ENCODE measurements around the gene GNRH2.
A peak's percentile ranks its signal among the peaks of the same experiment; 100 is the strongest.
"Not testable (repeated sequence)": the region's sequence is repeated elsewhere in the genome, so short reads cannot be mapped to it uniquely, and the experiment has no call there.

GNRH2 gene

GRCh38 chr20:3068075-3068474 is 24.7 kb downstream of the GNRH2 start:
- in situ Hi-C loops (cut with MboI; ENCODE audit: low pct_unique_long_range_greater_than_20kb, low sequenced_read_pairs, unreplicated experiment): no loop called here
- no peak for TF ChIP-seq CTCF (IDR thresholded peaks at IDR 0.05; ENCODE audit: extremely low read depth, insufficient read depth, missing control alignments)
- peak; percentile 14 for DNase-seq (ENCODE audit: low spot score)

GRCh38 chr20:3068986-3069900 is 25.8 kb downstream of the GNRH2 start:
- in situ Hi-C loops (cut with MboI; ENCODE audit: low pct_unique_long_range_greater_than_20kb, low sequenced_read_pairs, unreplicated experiment): no loop called here
- DNase-seq (ENCODE audit: low spot score): peak; percentile 6
- TF ChIP-seq CTCF (IDR thresholded peaks at IDR 0.05; ENCODE audit: extremely low read depth, insufficient read depth, missing control alignments): peak; percentile 40

GRCh38 chr20:3070725-3071124 is 27.3 kb downstream of the GNRH2 start:
- TF ChIP-seq CTCF (IDR thresholded peaks at IDR 0.05; ENCODE audit: extremely low read depth, insufficient read depth, missing control alignments): no peak
- in situ Hi-C loops (cut with MboI; ENCODE audit: low pct_unique_long_range_greater_than_20kb, low sequenced_read_pairs, unreplicated experiment): no loop called here
- DNase-seq (ENCODE audit: low spot score): no peak

GRCh38 chr20:3071266-3071609 is 27.8 kb downstream of the GNRH2 start:
- in situ Hi-C loops (cut with MboI; ENCODE audit: low pct_unique_long_range_greater_than_20kb, low sequenced_read_pairs, unreplicated experiment): no loop called here
- TF ChIP-seq CTCF (IDR thresholded peaks at IDR 0.05; ENCODE audit: extremely low read depth, insufficient read depth, missing control alignments): no peak
- DNase-seq (ENCODE audit: low spot score): no peak

- no peak for TF ChIP-seq CTCF (IDR thresholded peaks at IDR 0.05; ENCODE audit: extremely low read depth, insufficient read depth, missing control alignments)
- in situ Hi-C loops (cut with MboI; ENCODE audit: low pct_unique_long_range_greater_than_20kb, low sequenced_read_pairs, unreplicated experiment): no loop called here
- peak; percentile 17 for DNase-seq (ENCODE audit: low spot score)
Observed at GRCh38 chr20:3071610-3072529, 28.4 kb downstream of the GNRH2 start, which contains the start of gene OXT. OXT (plus strand) TSS chr20:3071620; CDS start chr20:3071656, 36 bp downstream.

GRCh38 chr20:3072530-3073250 is 29.3 kb downstream of the GNRH2 start:
- TF ChIP-seq CTCF (IDR thresholded peaks at IDR 0.05; ENCODE audit: extremely low read depth, insufficient read depth, missing control alignments): no peak
- in situ Hi-C loops (cut with MboI; ENCODE audit: low pct_unique_long_range_greater_than_20kb, low sequenced_read_pairs, unreplicated experiment): no loop called here
- DNase-seq (ENCODE audit: low spot score): peak; percentile 2

- in situ Hi-C loops (cut with MboI; ENCODE audit: low pct_unique_long_range_greater_than_20kb, low sequenced_read_pairs, unreplicated experiment); DNase-seq (ENCODE audit: low spot score): not testable (repeated sequence)
Observed at GRCh38 chr20:3073251-3073643, 29.8 kb downstream of the GNRH2 start.

Measured in GM13977 (cell line).